CD14-positive monocyte (primary cell): Measurements from ENCODE around the gene ZNF555. TPM values are rescaled to one million over a fixed set of nuclear protein-coding genes. Genes with fewer than 3 reads are reported as not detected.

Source experiments
- DNase-seq, 3 donors: peaks; one replicate each; pipeline ENCODE4 v3.0.0-alpha.2; 2011 to 2022
- H2AFZ ChIP-seq: 2 replicates; pipeline ENCODE4 v1.6.0; 2012; ENCODE audit warnings: mild to moderate bottlenecking, low read depth, low read length, inconsistent platforms; ENCODE audit not compliant: insufficient read depth, poor library complexity, severe bottlenecking
- H3K27ac ChIP-seq, 2 donors: 1 replicate in 1 of 2; 2 replicates in 1 of 2; pipeline ENCODE4 v1.5.1; 2012 to 2013; ENCODE audit warnings: low read length in 2 of 2, control low read depth in 1 of 2, inconsistent platforms in 1 of 2, low read depth in 1 of 2, mild to moderate bottlenecking in 1 of 2
- H3K27me3 ChIP-seq, 2 donors: one replicate each; pipeline versions ENCODE4 v1.6.0 to v1.6.1; 2011 to 2013; ENCODE audit warnings: low read length in 2 of 2; ENCODE audit not compliant: control insufficient read depth in 2 of 2, insufficient read depth in 2 of 2
- H3K36me3 ChIP-seq, 2 donors: replicated peaks in 1 of 2; 1 replicate in 1 of 2; 2 replicates in 1 of 2; pipeline versions ENCODE4 v1.5.1 to v1.6.1; 2012 to 2013; ENCODE audit warnings: low read length in 2 of 2, control low read depth in 1 of 2, inconsistent platforms in 1 of 2, mild to moderate bottlenecking in 1 of 2; ENCODE audit not compliant: insufficient read depth in 2 of 2, control insufficient read depth in 1 of 2
- H3K4me1 ChIP-seq, 2 donors: 1 replicate in 1 of 2; 2 replicates in 1 of 2; pipeline versions ENCODE4 v1.5.1 to v1.6.1; 2012 to 2013; ENCODE audit warnings: low read length in 2 of 2, control low read depth in 1 of 2, inconsistent platforms in 1 of 2, mild to moderate bottlenecking in 1 of 2, moderate library complexity in 1 of 2; ENCODE audit not compliant: insufficient read depth in 2 of 2, control insufficient read depth in 1 of 2
- H3K4me2 ChIP-seq: replicated peaks from 2 replicates; pipeline ENCODE3; 2012; ENCODE audit warnings: low read length, moderate library complexity, mild to moderate bottlenecking; ENCODE audit not compliant: poor library complexity, severe bottlenecking; ENCODE audit errors: extremely low read depth
- H3K4me3 ChIP-seq, 3 experiments: fragments of 200-600 bp in 1 of 3; sonication (generic) in 1 of 3; replicated peaks in 1 of 3; 1 replicate in 2 of 3; 2 replicates in 1 of 3; pipeline ENCODE4 v1.5.1; 2011 to 2013; ENCODE audit warnings: low read length in 3 of 3, mild to moderate bottlenecking in 3 of 3, control low read depth in 2 of 3, low read depth in 2 of 3, inconsistent platforms in 1 of 3, moderate library complexity in 1 of 3
- H3K79me2 ChIP-seq: 2 replicates; pipeline ENCODE4 v1.6.0; 2012; ENCODE audit warnings: mild to moderate bottlenecking, control low read depth, inconsistent platforms, low read length, moderate library complexity; ENCODE audit not compliant: insufficient read depth
- H3K9ac ChIP-seq: 2 replicates; pipeline ENCODE4 v1.6.0; 2017; ENCODE audit warnings: low read length, mild to moderate bottlenecking; ENCODE audit not compliant: insufficient read depth, poor library complexity, severe bottlenecking
- H3K9me3 ChIP-seq, 2 donors: replicated peaks in 1 of 2; 1 replicate in 1 of 2; 2 replicates in 1 of 2; pipeline versions ENCODE4 v1.5.1 to v1.6.1; 2012 to 2013; ENCODE audit warnings: low read length in 2 of 2, control low read depth in 1 of 2; ENCODE audit not compliant: control insufficient read depth in 1 of 2, insufficient read depth in 1 of 2
- H4K20me1 ChIP-seq: 2 replicates; pipeline ENCODE4 v1.6.0; 2012; ENCODE audit warnings: mild to moderate bottlenecking, low read length, control low read depth, moderate library complexity; ENCODE audit not compliant: insufficient read depth
- H3K27ac Mint-ChIP-seq, 7 donors: one replicate each; pipeline ENCODE4 v1.8.0; 2020; ENCODE audit warnings: mild to moderate bottlenecking in 7 of 7, mixed read lengths in 7 of 7, moderate library complexity in 6 of 7, inconsistent platforms in 2 of 7
- H3K27me3 Mint-ChIP-seq, 3 donors: one replicate each; pipeline ENCODE4 v1.8.0; 2021 to 2022; ENCODE audit warnings: low read depth in 3 of 3, mild to moderate bottlenecking in 3 of 3, mixed read lengths in 3 of 3, moderate library complexity in 3 of 3, inconsistent platforms in 1 of 3
- H3K36me3 Mint-ChIP-seq, 2 donors: one replicate each; pipeline ENCODE4 v1.8.0; 2020; ENCODE audit warnings: mixed read lengths in 2 of 2, inconsistent platforms in 1 of 2, mild to moderate bottlenecking in 1 of 2
- H3K4me1 Mint-ChIP-seq: one replicate; pipeline ENCODE4 v1.8.0; 2020; ENCODE audit warnings: mild to moderate bottlenecking, mixed read lengths
- H3K4me3 Mint-ChIP-seq, 2 donors: one replicate each; pipeline ENCODE4 v1.8.0; 2020; ENCODE audit warnings: mild to moderate bottlenecking in 2 of 2, mixed read lengths in 2 of 2, moderate library complexity in 1 of 2
- H3K9me3 Mint-ChIP-seq, 7 donors: one replicate each; pipeline ENCODE4 v1.8.0; 2020 to 2022; ENCODE audit warnings: mixed read lengths in 7 of 7, mild to moderate bottlenecking in 6 of 7, moderate library complexity in 6 of 7, inconsistent platforms in 2 of 7
- CTCF ChIP-seq: fragments of 200-600 bp; IDR thresholded peaks from one replicate; pipeline ENCODE4 v1.8.0; 2022; ENCODE audit warnings: antibody characterized with exemption, mild to moderate bottlenecking
- WGBS: methylation state at CpG from one replicate; pipeline ENCODE4 v1.1.5; 2013; ENCODE audit warnings: missing lambda C conversion rate; ENCODE audit not compliant: insufficient coverage; 5-methylcytosine and 5-hydroxymethylcytosine counted together
- intact Hi-C, 2 donors: fragments of 100-400 bp; cut with micrococcal nuclease; formaldehyde crosslinking; loops; one replicate each; pipeline versions ENCODE4 v1.15.0 to v1.15.1; 2023
- polyA plus RNA-seq, 3 donors: library from polyadenylated mRNA; depleted of rRNA in 1 of 3; unstranded in 2 of 3; stranded (reverse) in 1 of 3; fragments of 300-500 nt in 2 of 3; fragments of >200 nt in 1 of 3; fragmentation: Illumina TruSeq in 2 of 3; gene quantifications; 1 replicate in 2 of 3; 2 replicates in 1 of 3; pipeline ENCODE4 v1.2.3, GENCODE V29; 2012 to 2021

Gene ZNF555
- polyA plus RNA-seq, 3 donors, result 2.2 to 2.9 (median 2.6) TPM

DNA sequence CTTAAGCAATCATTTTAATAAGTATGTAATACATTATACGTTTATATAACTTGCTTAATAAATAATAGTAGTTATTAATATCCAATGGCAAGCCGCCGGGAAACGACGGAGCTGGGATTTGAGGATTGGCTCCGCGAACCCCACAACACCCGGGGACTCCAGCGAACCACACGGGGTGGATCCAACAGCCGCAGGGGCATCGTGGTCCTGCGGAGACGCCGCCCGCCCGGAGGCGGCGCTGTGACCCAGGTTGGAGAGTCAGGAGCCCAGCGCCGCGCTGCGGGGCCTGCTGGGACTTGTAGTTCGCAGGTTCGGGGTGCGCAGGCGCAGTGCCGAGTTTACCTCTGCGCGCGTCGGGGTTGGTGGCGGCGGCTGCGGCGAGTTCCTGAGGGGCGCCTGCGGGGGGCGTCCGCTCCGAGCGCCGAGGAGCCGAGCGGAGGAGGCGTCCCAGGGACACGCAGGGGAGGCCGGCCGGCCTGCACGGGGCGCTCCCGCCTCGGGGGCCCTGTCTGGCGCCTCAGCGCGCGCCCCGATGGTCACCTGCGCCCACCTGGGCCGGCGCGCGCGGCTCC lies 21.6 kb upstream of the ZNF555 start, which contains the start of gene ZNF554:
ZNF554 (plus strand) TSS at position 329 of the 572 bp plus-strand sequence; CDS start at position 533, 204 bp downstream.
- Mint-ChIP-seq H3K27me3 (peaks cover 0 to 2% (median 0%) of the 10 kb centered on the region in 3 donors), H3K27ac (peak within 1 kb of the TSS in 3 of 7 donors; percentile 24 to 38 (median 31))

More for the DNA sequence above, 21.6 kb upstream of the ZNF555 start, which contains the start of gene ZNF554:
- Histone ChIP-seq H3K36me3 (no peaks in the 10 kb centered on the region), H3K4me3 (peak within 1 kb of the TSS; percentile 34 to 81 (median 38)), H3K9me3 (no peaks in the 10 kb centered on the region), H3K4me2 (peak within 1 kb of the TSS; percentile 97), H4K20me1 (no peaks in the 10 kb centered on the region), H3K4me1 (peaks cover 5 to 6% of the 10 kb centered on the region in 2 donors), H3K79me2 (no peaks in the 10 kb centered on the region), H3K27me3 (no peaks in the 10 kb centered on the region), H2AFZ (peak within 1 kb of the TSS; percentile 83), H3K27ac (peak within 1 kb of the TSS in 1 of 2 donors; percentile 8), H3K9ac (peak within 1 kb of the TSS; percentile 70)
- H3K4me1 Mint-ChIP-seq, result peaks cover 9% of the 10 kb centered on the region
- peak; percentile 93 to 96 (median 95) for DNase-seq
- peaks cover 0 to 13% (median 5%) of the 10 kb centered on the region in 7 donors for H3K9me3 Mint-ChIP-seq
- H3K36me3 Mint-ChIP-seq, result peaks cover 4 to 17% of the 10 kb centered on the region in 2 donors
- TF ChIP-seq CTCF, result peak; percentile 96
- intact Hi-C loops, result loop anchor here (5.0 to 10.0 kb wide), 2 partner anchors 53 to 365 kb away; partner anchors contain the start of gene NCLN (in 1 of the 2)
- H3K4me3 Mint-ChIP-seq, result peak within 1 kb of the TSS; percentile 75 to 90
- under 1% methylated on average over 61 of the region's 64 CpGs for WGBS
